Activated CD4-positive, alpha-beta T cell treated with anti-CD3 and anti-CD28 coated beads, Interleukin-2, amount 50 U/mL, for 48 hours (primary cell): ENCODE results near the gene PRKG1.

Experiments used
- DNase-seq, 2 experiments: peaks; one replicate each; pipeline ENCODE4 v3.0.0-alpha.2; 2020

Gene PRKG1

DNA sequence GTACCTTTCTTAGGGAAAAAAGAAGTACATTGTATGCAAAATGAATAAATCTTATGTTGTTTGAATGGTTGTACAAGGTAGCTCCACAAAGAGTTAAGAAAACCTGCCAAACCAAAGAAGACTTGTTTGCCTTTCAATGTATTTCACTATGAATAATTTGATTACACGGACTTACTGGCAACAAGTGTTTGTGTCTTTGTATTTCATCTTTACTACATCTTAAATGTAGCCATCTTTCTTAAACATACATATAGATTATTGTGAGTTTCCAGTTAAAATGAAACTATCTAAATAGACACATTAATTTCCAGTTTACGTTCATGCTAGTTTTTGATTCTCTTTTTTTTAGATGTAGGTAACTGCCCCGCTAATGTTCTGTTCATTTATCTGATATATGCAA lies 2.8 kb downstream of the PRKG1 start:
- DNase-seq: no peak

DNA sequence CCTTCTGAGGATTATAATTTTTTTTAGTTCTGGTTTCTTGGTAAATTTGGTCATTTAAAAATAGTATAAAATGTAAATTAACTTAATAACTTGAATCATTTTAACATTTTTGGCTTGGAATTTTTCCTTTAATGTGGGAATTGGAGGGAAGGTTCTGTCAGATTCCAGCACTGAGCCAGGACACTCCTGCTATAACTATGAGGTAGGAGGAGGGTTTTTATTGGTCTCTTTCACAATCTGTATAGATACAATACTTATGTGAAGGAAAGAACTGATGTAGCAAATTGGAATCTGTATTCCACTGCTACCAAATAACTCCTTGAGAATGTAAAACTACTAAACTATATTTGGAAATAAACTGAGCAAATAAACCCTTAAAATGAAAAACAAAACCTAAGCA lies 3.2 kb downstream of the PRKG1 start:
- no peak for DNase-seq

DNA sequence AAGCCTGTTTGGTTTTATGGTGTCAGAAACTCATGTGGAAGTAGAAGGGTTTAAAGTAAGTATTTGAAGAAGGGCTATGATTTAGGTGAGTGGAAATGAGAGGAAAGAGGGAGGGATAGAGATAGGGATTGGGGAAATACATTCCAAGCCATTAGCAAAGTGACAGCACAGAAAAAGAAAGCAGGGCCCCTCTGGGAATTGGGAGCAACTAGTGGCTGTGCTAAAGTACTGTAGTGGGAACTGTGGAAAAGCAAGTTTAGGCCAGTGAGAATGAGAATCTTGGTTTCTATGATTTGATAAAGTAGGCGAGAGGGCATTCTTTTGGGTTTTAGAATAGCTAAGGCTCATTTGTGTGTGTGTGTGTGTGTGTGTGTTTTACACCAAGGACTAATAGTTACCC lies 5.0 kb downstream of the PRKG1 start:
- DNase-seq: no peak

DNA sequence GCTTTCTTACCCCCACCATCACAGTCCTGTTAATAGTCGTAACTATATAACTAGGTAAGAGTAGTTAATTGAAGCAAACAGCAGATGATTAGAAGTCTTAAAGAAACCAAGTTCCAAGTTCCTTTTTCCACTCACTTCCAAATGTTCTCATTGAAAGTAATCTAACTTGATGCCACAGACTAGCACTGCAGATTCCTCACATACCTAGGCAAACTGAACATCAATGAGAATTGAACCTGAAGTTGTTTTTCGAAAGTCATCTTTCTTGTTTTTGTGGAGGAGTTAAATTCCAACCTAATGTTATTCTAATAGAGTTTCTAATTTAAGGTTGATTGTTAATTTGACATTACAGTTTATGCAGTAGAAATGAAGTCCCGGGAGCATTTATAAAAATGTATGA lies 5.5 kb downstream of the PRKG1 start:
- no peak for DNase-seq

DNA sequence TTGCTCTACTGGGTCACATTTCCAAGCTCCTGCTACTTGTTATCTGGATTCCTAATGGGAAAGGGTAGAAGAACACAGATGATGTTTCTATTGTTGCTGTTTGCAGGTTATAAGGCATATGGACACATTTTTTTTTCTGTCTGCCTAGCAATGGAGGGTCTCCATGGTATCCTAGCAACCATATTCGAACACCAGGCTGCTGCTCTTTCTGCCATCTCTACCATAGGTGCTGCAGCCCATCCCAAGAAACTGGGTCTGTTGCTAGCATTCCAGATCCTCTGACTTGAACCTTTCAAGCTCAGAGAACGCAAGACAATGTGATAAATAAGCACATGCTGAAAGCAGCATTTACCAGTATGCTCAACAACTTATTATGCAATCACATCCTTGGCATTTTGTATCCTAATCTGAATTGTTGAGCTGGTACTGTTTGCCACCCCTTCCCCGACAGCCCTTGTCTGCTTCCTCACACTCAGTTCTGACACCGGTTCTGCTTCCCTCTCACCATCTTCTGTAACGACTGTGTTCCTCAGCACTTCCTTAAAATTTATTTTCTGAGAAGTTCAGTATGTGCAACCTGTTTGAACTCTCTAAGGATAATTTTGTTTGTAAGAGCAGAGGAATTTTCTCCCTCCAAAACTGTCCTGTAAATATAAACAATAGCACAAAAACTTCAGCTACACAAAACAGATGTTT lies 6.2 kb downstream of the PRKG1 start:
- DNase-seq: no peak

DNA sequence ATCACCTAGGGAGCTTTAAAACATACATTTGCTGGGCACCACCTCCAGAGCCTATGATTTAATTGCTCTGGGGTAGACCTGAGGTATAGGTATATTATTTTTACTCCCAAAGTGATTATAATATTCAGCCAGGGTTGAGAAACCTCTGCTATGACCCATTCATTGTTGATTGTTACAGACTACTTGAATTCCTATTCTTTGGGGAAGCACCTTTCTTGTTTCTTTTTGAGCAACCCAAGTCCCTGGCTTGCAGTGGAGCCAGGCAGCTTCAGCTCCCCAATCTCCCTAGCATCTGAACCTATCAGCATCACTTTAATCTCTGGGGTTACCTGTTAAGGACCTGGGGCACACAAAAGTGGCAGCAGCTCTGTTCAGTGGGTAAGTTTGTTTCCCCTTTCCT lies 8.6 kb downstream of the PRKG1 start:
- DNase-seq: no peak

DNA sequence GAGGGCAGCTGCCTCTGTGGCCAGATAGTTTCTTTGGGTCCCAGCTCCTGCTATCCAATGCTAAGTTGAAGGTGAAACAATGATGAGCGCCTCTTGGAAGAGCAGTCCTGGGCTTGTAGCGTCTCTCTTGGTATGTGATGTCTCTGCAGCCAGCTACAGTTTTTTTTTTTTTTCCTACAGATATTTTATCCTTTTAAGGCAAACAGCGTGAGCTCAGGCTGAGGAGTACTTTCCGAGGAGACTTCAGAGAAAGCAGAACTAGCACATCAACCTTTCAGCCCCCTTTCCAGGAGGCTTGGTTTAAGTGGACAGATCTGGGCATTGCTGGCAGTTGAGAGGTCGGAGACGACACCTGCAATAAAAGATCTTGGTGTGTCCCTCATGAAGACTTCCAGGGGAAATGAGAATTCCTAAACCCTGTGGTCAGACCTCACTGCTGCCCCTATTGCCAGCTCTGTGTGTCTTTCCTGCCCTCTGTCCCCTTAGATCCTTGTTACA lies 9.1 kb downstream of the PRKG1 start:
- no peak for DNase-seq

DNA sequence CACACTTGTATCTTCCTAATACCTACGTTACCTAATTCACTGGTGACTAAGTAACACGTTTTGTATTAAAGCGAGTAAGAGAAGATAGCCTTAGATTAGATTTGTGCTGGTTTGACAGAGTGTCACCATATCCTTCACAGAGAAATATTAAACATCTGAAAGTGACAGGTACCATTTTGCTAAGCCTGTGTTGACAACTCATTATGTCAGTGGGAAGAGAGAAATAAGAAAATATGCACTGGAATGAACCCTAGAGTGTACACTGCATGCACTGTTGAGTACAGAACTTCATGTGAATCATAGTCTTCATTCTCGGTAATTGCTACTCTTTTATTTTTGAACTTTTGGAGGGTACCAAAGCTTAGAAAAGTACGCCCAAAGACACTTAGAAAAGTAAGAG lies 10.9 kb downstream of the PRKG1 start:
- no peak for DNase-seq

DNA sequence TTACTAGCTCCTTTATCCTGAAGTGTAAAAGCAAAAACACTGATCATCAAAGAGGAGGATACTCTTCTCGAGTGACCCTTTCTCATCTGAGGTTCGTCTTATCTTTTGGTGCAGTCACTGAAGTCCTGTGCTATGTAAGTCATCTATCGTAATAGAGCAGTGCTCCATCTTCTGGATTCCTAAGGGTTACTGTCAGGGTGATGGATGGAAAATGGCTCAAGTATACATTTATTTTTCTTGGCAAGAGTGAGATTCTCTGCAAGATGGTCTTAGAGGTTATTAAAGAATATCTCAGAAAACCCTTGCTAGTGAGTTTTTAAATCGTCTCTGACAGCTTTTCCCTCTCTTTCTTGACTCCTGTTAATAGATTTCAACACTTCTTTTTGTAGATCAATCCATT lies 12.4 kb downstream of the PRKG1 start:
- DNase-seq: no peak

DNA sequence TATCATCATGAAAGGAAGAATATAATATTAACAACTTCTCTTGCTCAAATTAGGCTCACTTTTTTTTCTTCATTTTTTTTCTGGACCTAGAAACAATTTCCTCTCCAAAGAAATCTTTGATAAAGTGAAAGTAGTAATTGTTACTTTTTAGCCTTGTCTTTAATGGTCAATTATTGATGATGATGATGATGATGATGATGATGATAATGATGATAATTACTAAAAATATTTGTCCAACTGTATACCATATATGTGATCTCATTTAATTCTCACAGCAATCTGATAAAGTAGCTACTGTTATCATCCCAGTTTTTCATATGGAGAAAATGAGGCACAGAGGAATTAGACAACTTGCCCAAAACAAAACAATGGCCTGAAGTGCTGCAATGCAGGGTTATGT lies 12.8 kb downstream of the PRKG1 start:
- no peak for DNase-seq

DNA sequence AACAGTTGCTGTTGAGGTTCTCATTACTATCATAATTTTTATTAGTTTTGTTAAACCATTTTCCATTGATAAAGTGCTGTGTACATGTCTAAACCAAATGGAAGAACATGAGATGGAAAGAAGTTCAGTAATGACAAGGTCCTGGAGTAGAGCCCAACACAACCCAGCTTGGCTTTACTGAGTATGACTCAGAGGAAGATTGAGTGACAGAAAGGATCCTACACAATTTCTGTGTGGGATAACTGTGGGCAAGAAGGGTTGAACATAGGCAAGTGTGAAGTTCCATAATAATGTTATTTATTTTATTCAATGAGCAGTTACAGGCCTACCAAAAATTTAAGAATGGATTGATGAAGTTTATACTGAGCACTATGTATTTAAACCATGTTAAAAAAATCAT lies 15.9 kb downstream of the PRKG1 start:
- DNase-seq: no peak

DNA sequence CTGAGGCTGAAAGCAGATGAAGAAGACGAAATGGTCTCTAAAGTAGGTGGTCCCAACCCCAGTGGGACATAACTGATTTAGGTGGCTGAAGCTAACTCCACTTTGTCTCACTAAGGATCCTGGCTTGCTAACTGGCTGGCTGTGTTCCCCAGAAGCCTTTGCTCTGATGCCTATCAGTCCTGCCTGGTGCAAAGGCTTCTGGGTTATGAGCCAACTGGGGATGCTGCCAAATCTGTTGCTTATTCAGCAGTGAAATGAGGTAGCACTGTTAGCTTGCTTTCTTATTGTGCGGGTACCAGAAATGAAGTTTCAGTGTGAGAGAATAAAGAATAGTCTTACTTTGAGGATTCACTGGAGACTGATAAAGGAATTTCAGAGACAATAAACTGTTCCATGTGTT lies 18.1 kb downstream of the PRKG1 start:
- DNase-seq: no peak

DNA sequence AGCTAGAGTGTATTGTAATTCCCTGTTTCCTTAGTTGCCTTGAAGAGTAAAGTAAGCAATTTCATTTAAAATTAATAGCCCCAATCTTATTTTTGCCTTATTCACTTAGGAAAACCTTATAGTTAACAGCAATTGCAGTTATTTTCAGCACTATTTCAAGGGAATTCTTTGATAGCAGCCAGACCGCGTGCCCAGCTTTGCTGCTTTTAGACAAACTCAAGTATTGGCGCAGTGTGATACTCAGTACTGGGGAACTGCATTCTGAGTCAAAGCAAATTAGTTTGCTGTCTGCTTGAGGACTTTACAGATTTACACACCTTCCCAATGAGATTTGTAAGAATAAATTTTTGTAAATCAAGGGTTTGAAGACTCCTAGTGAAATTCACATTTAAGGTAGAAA lies 21.2 kb downstream of the PRKG1 start:
- no peak for DNase-seq

DNA sequence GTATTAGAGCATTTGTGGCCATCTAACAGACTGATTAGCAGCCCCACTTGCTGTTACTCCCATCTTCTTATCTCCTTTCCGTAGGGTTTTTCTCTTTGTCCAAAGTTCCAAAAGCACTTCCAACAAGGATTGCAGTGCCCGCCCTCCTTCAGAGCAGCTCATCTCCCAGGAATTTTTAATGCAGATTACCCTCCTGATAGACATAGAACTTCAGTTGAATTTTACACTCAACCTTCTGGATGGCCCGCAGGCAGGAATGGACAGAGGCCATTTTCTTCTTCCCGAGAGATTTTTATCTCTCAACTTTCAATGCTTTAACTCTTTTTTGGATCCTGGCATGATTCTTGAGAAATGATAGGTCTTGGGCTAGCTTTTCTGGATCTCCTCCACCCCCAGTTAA lies 23.3 kb downstream of the PRKG1 start:
- no peak for DNase-seq

DNA sequence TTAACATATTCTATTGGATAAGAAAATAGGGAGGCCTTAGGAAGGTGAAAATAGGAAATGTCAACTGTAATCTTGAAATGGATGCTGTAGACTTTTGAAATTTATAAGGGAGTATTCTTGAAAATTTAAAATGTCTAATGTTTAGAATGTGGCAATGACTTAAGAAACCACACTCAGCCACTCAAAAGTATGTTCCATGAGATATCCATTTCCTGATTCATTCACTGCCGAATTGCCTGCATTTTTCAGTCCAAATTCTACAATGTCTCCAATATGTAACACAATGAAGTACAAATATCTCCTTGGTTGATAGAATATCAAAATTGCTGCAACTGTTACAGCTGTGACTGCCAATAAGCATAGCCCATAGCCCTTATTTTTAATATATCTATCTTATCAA lies 25.9 kb downstream of the PRKG1 start:
- no peak for DNase-seq

DNA sequence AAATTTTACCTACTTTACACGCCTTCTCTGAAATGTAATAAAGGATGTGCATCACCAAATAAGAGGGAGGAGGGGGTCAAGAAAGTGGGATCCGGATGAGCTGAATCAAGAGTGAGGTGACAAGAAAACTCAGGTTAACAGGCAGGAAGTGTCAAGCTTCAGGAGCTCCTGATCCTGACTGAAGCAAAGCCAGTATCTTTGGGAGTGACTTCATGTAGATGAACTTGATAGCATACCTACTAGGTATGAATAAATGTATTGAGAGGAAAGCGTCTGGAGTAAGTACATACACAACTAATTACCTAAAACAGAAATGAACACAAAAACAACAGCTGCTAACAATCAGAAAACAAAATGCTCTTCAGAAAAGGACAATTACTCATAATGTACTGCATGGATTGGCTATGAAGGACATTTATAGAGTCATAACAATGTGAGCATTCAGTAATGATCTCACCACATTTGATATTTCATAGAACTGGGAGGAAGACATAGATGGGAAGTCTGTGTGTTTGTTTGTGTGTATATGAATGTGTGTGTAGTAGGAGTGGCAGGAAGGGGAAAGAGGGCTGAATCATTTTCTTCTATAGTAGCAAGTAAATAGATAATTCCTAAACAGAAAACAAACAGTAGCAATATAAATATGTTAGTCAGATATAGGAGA lies 29.4 kb downstream of the PRKG1 start:
- no peak for DNase-seq

DNA sequence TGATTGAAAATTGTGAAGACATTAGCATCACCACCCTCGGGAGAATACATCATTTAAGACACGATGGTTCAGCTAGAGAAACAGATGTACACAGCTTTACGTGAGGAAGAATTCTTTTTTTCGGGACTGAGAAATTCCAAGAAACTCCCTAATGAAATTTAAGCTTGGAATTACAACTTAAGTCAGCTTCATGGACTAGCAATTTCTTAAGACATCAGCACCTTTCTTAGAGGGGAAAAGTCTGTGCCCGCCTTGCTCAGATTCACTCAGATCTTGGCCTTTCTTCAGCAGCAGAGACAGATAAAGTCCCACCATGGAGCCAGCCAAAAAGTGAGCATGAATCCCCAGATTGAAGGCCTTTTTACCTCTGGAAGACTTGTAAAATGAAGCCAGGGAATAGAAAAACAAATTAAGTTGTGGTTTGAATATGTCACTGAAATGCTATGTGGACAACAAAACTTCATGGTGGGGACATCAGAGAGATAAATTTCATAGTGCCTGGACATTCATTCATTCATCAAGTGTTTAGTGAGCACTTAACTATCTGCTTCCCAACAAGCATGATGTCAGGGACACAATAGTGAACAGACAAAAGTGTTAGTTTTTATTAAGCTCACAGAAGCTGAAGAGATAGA lies 32.1 kb downstream of the PRKG1 start:
- DNase-seq: no peak

DNA sequence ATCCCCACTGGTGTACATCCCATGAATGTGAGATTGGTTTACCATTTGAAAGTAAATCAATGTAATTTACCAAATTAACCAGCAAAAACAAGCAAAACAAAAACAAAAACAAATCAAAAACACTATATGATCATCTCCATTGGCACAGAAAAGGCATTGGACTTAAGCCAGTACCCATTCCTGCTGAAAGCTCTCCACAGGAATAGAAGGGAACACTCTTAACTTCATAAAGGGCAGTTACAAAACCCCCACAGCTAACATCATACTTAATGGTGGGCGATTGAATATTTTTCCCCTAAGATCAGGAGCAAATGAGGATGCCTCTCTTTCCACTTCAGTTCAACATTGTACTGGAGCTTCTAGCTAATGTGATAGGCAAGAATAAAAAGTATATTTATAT lies 34.1 kb downstream of the PRKG1 start:
- DNase-seq: no peak

DNA sequence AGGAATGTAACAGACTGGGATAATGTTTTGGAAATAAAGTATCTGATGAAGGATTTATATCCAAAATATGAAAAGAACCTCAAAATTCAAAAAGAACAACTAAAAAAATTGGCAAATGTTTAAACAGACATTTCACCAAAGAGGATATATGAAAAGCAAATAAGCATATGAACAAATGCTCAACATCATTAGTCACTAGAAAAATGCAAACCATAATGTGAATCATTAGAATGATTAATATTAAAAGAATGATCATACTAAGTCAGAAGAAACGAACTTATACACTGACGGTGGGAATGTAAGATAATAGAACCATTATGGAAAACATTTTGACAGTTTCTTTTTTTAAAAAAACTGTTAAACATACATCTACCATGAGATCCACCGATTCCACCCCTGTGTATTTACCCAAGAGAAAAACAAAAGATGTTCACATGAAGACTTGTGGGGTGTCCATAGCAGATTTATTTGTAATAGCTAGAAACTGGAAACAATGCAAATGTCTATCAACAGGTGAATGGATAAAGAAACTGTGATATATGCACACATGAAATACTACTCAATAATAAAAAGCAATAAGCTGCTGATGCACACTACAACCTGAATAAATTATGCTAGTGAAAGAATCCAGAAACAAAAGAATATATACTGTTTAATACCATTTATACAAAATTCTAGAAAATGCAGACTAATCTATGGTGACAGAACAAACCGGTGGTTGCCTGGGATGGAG lies 35.7 kb downstream of the PRKG1 start:
- DNase-seq: no peak

DNA sequence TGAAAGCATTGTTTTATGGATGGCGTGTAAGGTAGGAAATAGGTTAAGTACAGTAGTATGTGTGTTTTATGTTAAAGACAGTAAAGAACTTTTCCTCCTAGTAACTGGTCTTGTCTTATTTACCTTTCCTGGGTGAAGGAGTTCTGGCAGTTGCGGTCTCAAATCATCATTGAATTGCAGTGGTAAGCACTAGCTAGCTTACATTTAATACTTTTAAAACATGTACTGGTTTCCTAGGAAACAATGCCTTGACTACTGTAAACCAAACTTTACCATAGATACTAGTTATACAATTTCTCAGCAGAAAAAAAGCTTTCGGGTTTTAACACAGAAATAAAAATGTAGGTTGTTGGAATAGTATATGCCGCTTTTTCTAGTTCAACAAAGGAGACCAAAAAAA lies 37.7 kb downstream of the PRKG1 start:
- DNase-seq: no peak

DNA sequence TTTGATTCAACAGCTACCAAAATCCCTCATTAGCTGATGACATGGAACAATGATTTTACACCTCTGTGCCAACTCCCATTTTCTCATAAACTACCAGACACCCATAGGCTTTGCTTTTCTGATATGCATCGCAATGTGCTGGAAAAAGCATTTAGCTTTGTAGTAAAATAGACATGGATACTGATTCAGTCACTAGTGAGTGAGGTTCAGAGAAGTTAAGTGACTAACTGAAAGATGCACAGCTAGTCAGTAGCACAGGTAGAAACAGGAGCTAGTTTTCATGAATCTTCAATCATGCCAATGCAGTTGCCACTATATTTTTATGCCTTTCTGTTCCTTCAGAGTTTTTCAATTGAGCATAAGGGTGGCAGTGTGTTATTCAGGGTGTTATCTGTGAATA lies 38.7 kb downstream of the PRKG1 start:
- DNase-seq: no peak

DNA sequence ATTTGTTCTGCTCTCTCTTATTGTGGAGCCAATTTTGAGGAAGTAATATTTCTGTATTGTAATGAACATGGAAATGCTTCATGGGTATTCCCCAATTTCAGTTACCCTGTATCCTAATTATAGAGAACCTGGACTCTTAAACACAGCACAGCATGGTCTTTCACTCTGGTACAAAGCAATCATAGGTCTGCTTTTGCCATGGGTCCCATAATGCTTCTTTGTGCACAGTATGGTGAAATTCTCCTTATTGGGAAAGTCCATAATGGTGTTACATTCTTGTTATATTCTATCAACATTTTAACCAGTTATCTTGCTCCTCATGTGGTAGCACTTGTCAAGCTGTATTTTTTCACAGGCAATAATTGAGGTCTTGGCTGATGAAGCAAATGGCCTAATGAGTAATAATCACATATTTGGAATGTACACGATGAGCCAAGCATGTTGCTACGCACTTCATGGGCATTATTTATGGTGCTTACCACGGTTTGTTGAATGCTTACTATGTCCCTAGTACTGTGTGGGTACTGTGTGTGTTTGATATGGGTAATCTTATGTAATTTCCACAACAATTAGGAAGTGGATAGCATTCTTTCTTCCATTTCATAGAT lies 42.9 kb downstream of the PRKG1 start:
- no peak for DNase-seq

DNA sequence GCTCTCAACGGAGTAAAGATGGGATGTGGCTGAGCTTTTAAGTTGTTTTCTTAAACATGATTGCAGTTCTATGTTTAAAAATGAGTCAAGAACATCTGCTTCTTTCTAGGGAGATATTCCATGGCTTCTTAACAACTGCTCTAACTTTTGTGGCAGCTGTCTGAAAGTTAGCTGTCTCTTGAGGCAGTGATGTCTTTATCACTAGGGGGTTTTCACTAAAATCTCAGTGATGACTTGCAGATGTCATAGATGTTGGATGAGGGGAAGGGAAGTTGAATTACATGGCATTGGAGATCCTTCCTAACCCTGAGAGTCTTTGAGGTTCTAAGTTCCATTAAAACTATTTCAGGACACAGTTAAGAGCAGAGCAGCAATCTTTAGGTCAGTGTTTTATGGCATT lies 43.5 kb downstream of the PRKG1 start:
- DNase-seq: no peak
